Measurements from ENCODE around the gene CELF1. TPM values are rescaled to one million over a fixed set of nuclear protein-coding genes. Genes with fewer than 3 reads are reported as not detected.
A peak's percentile ranks its signal among the peaks of the same experiment; 100 is the strongest.

The CELF1 gene
- total and polyA plus RNA-seq, 2 of the 13 experiments (the other 11 are each of a cell fraction or from before 2014, with no cell fraction given) = 69.0 to 80.1 TPM

GRCh38 chr11:47552566-47553405 lies at the start of gene CELF1 (continued):
- TF ChIP-seq ZNF367 (CRISPR knock-in tag; IDR thresholded peaks at IDR 0.05; ENCODE audit: borderline replicate concordance) (no peak), CCAR2 (optimal IDR thresholded peaks at IDR 0.05; ENCODE audit: low read depth, low read length) (no peak), PHF8 (CRISPR knock-in tag; IDR thresholded peaks at IDR 0.05) (peak; percentile 84), BCLAF1 (IDR thresholded peaks at IDR 0.05) (no peak), RFXAP (CRISPR knock-in tag; IDR thresholded peaks at IDR 0.05; ENCODE audit: borderline replicate concordance) (peak; percentile 54; the same call in 1 of the 2 replicates), ZNF781 (CRISPR knock-in tag; IDR thresholded peaks at IDR 0.05; ENCODE audit: borderline replicate concordance, not compliant biosample characterization) (no peak), UBTF (CRISPR knock-in tag; IDR thresholded peaks at IDR 0.05) (peak; percentile 70), KMT2B (CRISPR knock-in tag; IDR thresholded peaks at IDR 0.05) (peak; percentile 41; the same call in 1 of the 2 replicates), MXD1 (CRISPR knock-in tag; IDR thresholded peaks at IDR 0.05) (peak; percentile 89; the same call in 1 of the 2 replicates), BRCA1 (CRISPR knock-in tag; IDR thresholded peaks at IDR 0.05) (no peak), ARID2 (CRISPR knock-in tag; IDR thresholded peaks at IDR 0.05; ENCODE audit: borderline replicate concordance) (0 out of 2 replicates have a peak, but pooled peaks have one; percentile 85), EED (CRISPR knock-in tag; IDR thresholded peaks at IDR 0.05) (peak; percentile 55; the same call in 1 of the 2 replicates), JUNB (CRISPR knock-in tag; IDR thresholded peaks at IDR 0.05; ENCODE audit: borderline replicate concordance) (no peak), ZNF615 (CRISPR knock-in tag; IDR thresholded peaks at IDR 0.05; ENCODE audit: borderline replicate concordance) (no peak), KAT8 (CRISPR knock-in tag; IDR thresholded peaks at IDR 0.05) (peak; percentile 80), ATF5 (CRISPR knock-in tag; IDR thresholded peaks at IDR 0.05; ENCODE audit: low read depth) (no peak), MBNL3 (CRISPR knock-in tag; conservative IDR thresholded peaks at IDR 0.05) (no peak), ZNF713 (CRISPR knock-in tag; IDR thresholded peaks at IDR 0.05) (0 out of 2 replicates have a peak, but pooled peaks have one; percentile 47), AKAP8 (CRISPR knock-in tag; IDR thresholded peaks at IDR 0.05) (peak; percentile 67; the same call in 1 of the 2 replicates), ZSCAN21 (CRISPR knock-in tag; IDR thresholded peaks at IDR 0.05; ENCODE audit: borderline replicate concordance) (no peak), SRY (CRISPR knock-in tag; IDR thresholded peaks at IDR 0.05) (0 out of 2 replicates have a peak, but pooled peaks have one; percentile 26), BCL6 (CRISPR knock-in tag; IDR thresholded peaks at IDR 0.05) (0 out of 2 replicates have a peak, but pooled peaks have one; percentile 7), FLYWCH1 (CRISPR knock-in tag; IDR thresholded peaks at IDR 0.05) (0 out of 2 replicates have a peak, but pooled peaks have one; percentile 28)
